HUES64 (cell line): ENCODE results near the gene PTPRN2.

ENCODE experiments used
- H3K27ac ChIP-seq: 2 replicates; pipeline ENCODE4 v1.7.0; 2013; ENCODE audit warnings: low read depth, low read length, inconsistent platforms
- H3K27me3 ChIP-seq: 2 replicates; pipeline ENCODE4 v1.6.1; 2013; ENCODE audit warnings: mild to moderate bottlenecking, low read length; ENCODE audit not compliant: insufficient read depth
- H3K36me3 ChIP-seq: 2 replicates; pipeline ENCODE4 v1.6.1; 2013; ENCODE audit warnings: mild to moderate bottlenecking, low read length; ENCODE audit not compliant: insufficient read depth
- H3K4me1 ChIP-seq: 2 replicates; pipeline ENCODE4 v1.6.1; 2013; ENCODE audit warnings: mild to moderate bottlenecking, low read length, moderate library complexity; ENCODE audit not compliant: insufficient read depth
- H3K4me3 ChIP-seq: 2 replicates; pipeline ENCODE4 v1.5.1; 2013; ENCODE audit warnings: mild to moderate bottlenecking, low read length, moderate library complexity
- H3K9ac ChIP-seq: 2 replicates; pipeline ENCODE4 v1.6.1; 2013; ENCODE audit warnings: mild to moderate bottlenecking, low read depth, low read length
- H3K9me3 ChIP-seq: 2 replicates; pipeline ENCODE4 v1.6.1; 2013; ENCODE audit warnings: low read depth, low read length; ENCODE audit not compliant: insufficient read depth
- WGBS: fragments of 150-250, 120-280 bp; methylation state at CpG from one replicate; pipeline ENCODE4 v1.1.7; 2013; ENCODE audit warnings: missing lambda C conversion rate; 5-methylcytosine and 5-hydroxymethylcytosine counted together

PTPRN2 gene

GRCh38 chr7:157844611-157845010, 743.0 kb downstream of the PTPRN2 start:
- Histone ChIP-seq H3K4me3 (no peak overlapping the region), H3K9ac (no peak overlapping the region), H3K27me3 (no peaks in the 10 kb centered on the region), H3K27ac (no peak overlapping the region), H3K9me3 (peaks cover 84% of the 10 kb centered on the region), H3K4me1 (no peaks in the 10 kb centered on the region), H3K36me3 (no peaks in the 10 kb centered on the region)
- 85% methylated on average over 17 of the region's 17 CpGs for WGBS

- no peaks in the 10 kb centered on the region for H3K27me3 ChIP-seq
- WGBS, result 72% methylated on average over 9 of the region's 9 CpGs
- no peaks in the 10 kb centered on the region for H3K36me3 ChIP-seq
- no peak overlapping the region for H3K4me3 ChIP-seq
- H3K9me3 ChIP-seq, result peaks cover 84% of the 10 kb centered on the region
- no peak overlapping the region for H3K27ac ChIP-seq
- H3K4me1 ChIP-seq, result no peaks in the 10 kb centered on the region
- no peak overlapping the region for H3K9ac ChIP-seq
Measured at GRCh38 chr7:157844141-157844540, 743.5 kb downstream of the PTPRN2 start.

GRCh38 chr7:157843336-157844140, 744.1 kb downstream of the PTPRN2 start:
- WGBS, result 78% methylated on average over 29 of the region's 29 CpGs
- no peak overlapping the region for H3K4me3 ChIP-seq
- H3K27ac ChIP-seq, result no peak overlapping the region
- H3K9ac ChIP-seq, result no peak overlapping the region
- H3K36me3 ChIP-seq, result no peaks in the 10 kb centered on the region
- H3K27me3 ChIP-seq, result no peaks in the 10 kb centered on the region
- H3K9me3 ChIP-seq, result peaks cover 82% of the 10 kb centered on the region
- no peaks in the 10 kb centered on the region for H3K4me1 ChIP-seq

DNA sequence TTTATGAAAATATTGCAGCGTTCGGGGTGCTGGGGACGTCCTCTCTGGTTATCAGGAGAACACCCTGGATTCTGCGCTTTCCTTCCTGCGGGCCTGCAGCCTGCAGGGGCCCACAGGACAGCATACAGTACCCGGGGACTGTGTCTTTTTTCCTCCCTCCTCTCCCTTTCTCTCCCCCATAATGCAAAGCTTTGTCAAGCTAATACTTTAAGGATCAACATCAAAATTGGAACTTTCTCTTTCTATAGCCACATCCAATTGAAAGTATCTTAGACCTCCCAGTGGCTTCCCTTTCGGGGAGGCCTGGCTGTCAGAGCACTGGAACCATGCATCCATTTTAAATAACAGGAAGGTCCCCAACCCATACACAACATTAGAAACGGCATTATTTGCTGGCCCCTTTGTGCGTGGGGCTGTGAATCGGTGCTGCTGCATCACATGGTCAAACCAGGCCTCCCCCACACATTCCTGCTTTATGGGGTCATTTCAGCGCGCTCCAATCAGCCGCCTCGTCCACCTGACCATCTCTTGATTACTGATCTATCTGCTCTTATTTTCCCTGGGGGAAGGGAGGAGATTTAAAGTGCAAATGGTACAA, 745.8 kb downstream of the PTPRN2 start:
- 86% methylated on average over 14 of the region's 14 CpGs for WGBS
- peaks cover 87% of the 10 kb centered on the region for H3K9me3 ChIP-seq
- no peaks in the 10 kb centered on the region for H3K27me3 ChIP-seq
- H3K36me3 ChIP-seq, result no peaks in the 10 kb centered on the region
- no peak overlapping the region for H3K27ac ChIP-seq
- H3K9ac ChIP-seq, result no peak overlapping the region
- H3K4me3 ChIP-seq, result no peak overlapping the region
- H3K4me1 ChIP-seq, result no peaks in the 10 kb centered on the region

DNA sequence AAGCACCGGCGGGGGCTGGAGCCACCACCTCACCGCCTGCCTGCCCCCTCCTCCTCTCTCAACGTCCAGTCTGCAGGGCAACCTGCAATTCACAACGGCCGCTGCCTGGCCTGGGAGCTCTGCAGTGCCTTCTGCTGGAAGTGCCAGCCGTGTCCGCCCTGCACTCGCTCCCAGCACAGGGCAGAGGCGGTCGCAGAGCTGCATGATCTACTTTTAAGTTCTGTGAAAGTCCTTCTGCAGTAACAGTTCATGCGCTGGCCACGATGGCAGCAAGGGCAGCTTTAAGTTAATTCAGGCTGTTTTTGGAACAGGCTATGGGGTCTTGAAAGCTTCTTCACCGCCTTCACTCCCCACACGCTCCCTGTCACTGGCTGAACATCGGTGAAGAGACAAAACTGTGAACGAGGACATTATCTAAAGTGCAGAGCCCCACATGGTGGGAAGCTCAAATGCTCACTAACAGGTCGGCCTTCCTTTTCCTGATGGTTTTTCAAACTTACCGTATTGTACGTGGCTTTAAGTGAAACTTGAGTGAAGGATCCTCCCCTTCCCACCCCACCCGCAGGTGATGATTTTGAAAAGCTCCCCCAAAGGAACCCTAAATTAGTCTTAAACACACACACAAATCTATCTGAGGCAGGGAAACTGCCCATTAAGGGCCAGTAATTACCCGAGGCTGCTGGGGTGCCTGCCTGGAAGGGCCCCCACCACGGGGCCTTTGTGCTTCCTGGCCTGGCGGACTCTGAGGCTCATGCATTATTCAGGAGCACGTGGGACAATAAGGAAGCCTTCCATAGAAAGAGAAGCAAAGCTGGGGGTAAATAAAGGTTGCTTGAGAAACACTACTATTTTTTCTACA, 746.5 kb downstream of the PTPRN2 start:
- WGBS, result 88% methylated on average over 25 of the region's 25 CpGs
- peaks cover 87% of the 10 kb centered on the region for H3K9me3 ChIP-seq
- H3K4me3 ChIP-seq, result no peak overlapping the region
- no peak overlapping the region for H3K9ac ChIP-seq
- no peaks in the 10 kb centered on the region for H3K27me3 ChIP-seq
- H3K4me1 ChIP-seq, result no peaks in the 10 kb centered on the region
- H3K36me3 ChIP-seq, result no peaks in the 10 kb centered on the region
- no peak overlapping the region for H3K27ac ChIP-seq

- WGBS, result 93% methylated on average over 36 of the region's 36 CpGs
- no peaks in the 10 kb centered on the region for H3K36me3 ChIP-seq
- H3K4me1 ChIP-seq, result no peaks in the 10 kb centered on the region
- no peak overlapping the region for H3K9ac ChIP-seq
- peak overlapping the region; percentile 10; the same call in 1 of the 2 replicates for H3K4me3 ChIP-seq
- H3K27ac ChIP-seq, result no peak overlapping the region
- H3K27me3 ChIP-seq, result no peaks in the 10 kb centered on the region
- peaks cover 87% of the 10 kb centered on the region for H3K9me3 ChIP-seq
Measured at GRCh38 chr7:157840174-157840913, 747.3 kb downstream of the PTPRN2 start.

DNA sequence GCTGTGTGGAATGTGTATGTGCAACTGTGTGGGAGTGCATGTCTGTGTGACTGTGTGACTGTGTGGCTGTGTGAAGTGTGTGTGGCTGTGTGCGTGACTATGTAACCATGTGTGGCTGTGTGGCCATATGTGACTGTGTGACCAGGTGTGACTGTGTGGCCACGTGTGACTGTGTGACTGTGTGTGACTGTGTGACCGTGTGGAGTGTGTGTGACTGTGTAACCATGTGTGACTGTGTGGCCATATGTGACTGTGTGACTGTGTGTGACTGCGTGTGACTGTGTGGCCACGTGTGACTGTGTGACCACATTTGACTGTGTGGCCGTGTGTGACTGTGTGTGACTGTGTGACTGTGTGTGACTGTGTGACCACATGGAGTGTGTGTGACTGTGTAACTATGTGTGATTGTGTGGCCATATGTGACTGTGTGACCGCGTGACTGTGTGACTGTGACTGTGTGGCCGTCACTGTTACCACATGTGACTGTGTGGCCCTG, 747.9 kb downstream of the PTPRN2 start:
- H3K9ac ChIP-seq, result no peak overlapping the region
- H3K27me3 ChIP-seq, result no peaks in the 10 kb centered on the region
- WGBS, result 89% methylated on average over 9 of the region's 9 CpGs
- H3K4me1 ChIP-seq, result no peaks in the 10 kb centered on the region
- peaks cover 87% of the 10 kb centered on the region for H3K9me3 ChIP-seq
- H3K27ac ChIP-seq, result no peak overlapping the region
- H3K4me3 ChIP-seq, result peak overlapping the region; percentile 10; the same call in 1 of the 2 replicates
- H3K36me3 ChIP-seq, result no peaks in the 10 kb centered on the region

GRCh38 chr7:157839226-157839625, 748.4 kb downstream of the PTPRN2 start:
- no peaks in the 10 kb centered on the region for H3K27me3 ChIP-seq
- 80% methylated on average over 2 of the region's 2 CpGs for WGBS

GRCh38 chr7:157837561-157837960, 750.1 kb downstream of the PTPRN2 start:
- Histone ChIP-seq H3K4me1 (no peaks in the 10 kb centered on the region), H3K9me3 (peaks cover 83% of the 10 kb centered on the region), H3K4me3 (no peak overlapping the region), H3K27ac (no peak overlapping the region), H3K27me3 (no peaks in the 10 kb centered on the region), H3K36me3 (no peaks in the 10 kb centered on the region), H3K9ac (no peak overlapping the region)
- WGBS, result 82% methylated on average over 10 of the region's 10 CpGs

More at GRCh38 chr7:157839226-157839625, 748.4 kb downstream of the PTPRN2 start:
- Histone ChIP-seq H3K9ac (no peak overlapping the region), H3K27ac (no peak overlapping the region), H3K4me3 (no peak overlapping the region), H3K4me1 (no peaks in the 10 kb centered on the region), H3K9me3 (peaks cover 87% of the 10 kb centered on the region), H3K36me3 (no peaks in the 10 kb centered on the region)

DNA sequence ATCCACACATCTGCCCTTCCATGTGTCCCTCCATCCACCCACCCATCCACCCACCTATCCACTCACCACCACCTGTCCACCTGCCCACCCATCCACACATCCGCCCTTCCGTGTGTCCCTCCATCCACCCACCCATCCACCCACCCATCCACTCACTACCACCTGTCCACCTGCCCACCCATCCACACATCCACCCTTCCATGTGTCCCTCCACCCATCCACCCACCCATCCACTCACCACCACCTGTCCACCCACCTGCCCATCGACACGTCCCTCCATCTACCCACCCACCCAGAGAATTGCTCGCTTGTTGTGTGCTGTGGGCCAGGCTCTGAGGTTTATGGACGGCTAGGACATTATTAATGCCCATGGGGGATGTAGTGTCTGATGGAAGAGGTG, 750.6 kb downstream of the PTPRN2 start:
- WGBS, result 77% methylated on average over 6 of the region's 6 CpGs

More for the DNA sequence above, 750.6 kb downstream of the PTPRN2 start:
- no peaks in the 10 kb centered on the region for H3K36me3 ChIP-seq
- H3K9ac ChIP-seq, result no peak overlapping the region
- H3K4me3 ChIP-seq, result no peak overlapping the region
- H3K9me3 ChIP-seq, result peaks cover 84% of the 10 kb centered on the region
- no peaks in the 10 kb centered on the region for H3K27me3 ChIP-seq
- no peak overlapping the region for H3K27ac ChIP-seq
- H3K4me1 ChIP-seq, result no peaks in the 10 kb centered on the region
